Activated T-helper 1 cell treated with anti-CD3 and anti-CD28 coated beads, Interleukin-2, amount 50 U/mL, for 16 hours (primary cell): ENCODE results near the gene ATAD3C.
"Not testable (repeated sequence)": the region's sequence is repeated elsewhere in the genome, so short reads cannot be mapped to it uniquely, and the experiment has no call there.

Experiments used
- DNase-seq, 2 donors: peaks; one replicate each; pipeline ENCODE4 v3.0.0-alpha.2; 2020; ENCODE audit warnings: low read depth in 1 of 2, low spot score in 1 of 2

Gene ATAD3C

DNA sequence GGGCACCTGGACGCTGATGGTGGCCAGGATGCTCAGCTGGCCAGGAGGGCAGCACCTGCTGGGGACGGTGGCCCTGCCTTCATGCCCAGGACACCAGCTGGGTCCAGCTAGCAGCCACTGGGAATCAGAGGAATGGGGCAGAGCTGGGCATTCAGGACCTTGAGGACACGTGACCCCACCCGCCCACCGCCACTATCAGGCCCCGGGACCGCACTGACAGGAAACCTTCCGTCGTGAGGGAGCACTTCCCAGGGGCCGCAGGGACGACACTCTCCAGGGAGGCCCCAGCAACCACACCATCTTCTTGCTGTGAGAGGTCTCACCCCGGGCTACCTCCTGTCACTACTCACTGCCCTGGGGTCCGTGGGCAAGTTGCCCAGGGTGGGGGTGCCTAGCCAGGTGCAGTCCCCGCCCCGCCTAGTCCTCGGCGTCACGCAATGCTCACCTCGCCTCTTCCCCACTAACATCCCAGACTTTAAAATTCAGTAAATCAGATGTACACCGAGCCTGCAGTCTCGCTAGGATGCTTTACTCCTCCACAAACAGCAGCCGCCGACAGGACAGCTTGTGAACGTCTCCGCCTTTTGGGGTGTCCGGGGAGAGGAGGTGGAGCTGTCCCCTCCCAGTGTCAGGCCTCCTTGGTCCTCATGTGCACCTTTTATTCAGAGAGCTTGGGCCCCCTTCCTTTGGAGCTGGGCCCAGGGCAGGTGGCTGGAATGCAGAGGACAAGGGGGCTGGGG is 9.1 kb upstream of the ATAD3C start:
- DNase-seq = no peak

DNA sequence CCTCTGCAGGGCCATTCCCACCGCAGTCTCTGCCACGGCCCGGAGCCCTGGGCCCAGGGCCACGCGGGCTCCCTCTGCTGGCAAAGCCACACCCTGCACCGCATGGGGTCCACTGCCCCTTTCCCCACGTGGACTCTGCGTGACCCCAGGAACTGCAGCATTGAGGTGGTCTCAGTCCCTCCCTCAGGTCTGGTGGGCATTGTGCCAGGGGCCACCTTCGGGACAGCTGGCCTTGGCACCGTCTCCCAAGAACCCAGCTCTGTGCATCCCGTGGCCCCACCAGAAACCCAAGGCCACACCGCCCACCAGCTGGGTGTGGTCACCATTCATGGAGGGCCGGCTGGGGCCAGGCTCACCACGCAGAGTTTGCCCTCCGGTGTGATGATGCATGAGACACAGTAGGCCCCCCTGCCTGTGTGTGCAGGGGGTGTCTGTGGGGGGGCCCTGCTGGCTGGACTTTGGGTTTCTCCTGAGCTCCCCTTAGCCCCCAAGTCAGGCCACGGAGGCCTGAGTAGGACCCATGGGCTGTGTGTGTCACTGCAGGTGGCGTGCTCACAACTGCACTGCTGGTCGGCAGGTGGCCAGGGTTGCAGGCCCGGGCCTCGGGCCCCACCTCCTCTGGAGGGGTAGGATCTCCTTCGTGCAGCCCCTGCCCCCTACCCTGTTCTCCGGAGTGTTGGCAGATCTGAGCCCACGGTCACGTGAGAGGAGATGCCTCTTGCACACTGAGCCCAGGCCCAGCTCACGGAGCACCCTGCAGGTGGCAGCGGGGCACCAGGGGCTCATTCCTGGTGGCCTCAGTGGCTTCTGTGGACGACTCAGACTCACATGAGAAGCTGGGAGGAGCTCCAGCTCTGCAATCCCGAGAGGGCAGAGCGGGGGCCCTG is 8.2 kb upstream of the ATAD3C start:
- DNase-seq = peak; percentile 15 to 49

DNA sequence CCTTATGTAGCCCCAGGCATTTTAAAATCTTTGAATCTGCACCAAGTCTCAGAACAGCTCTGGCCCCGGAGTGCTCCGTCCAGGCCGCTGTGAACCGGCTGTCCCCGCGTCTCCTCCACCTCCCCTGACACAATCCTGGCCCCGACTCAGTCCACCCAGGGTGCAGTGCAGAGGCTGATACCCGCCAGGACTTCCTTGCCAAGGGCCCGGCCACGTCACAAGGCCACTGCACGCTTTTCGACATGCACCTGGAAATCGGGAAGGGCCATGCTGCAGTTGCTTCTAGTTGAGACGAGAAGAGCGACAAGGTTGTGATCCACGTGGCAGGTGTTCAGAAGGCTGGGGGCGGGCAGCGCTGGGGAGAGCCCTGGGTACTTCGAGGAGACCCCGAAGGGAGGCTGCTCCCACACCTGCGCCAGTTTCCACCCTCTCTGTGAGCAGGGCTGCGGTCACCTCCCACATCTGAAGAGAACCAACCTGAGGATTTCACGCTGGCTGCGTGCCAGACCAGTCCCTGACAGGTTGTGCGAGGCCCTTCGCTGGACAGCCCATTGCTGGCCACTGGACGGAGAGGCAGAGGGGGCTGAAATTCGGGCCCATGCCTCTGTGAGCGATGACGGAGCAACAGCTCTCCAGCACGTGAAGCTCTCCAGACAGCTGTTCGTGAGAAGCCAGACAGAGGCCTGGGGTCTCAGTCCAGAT is 7.3 kb upstream of the ATAD3C start:
- DNase-seq = no peak

DNA sequence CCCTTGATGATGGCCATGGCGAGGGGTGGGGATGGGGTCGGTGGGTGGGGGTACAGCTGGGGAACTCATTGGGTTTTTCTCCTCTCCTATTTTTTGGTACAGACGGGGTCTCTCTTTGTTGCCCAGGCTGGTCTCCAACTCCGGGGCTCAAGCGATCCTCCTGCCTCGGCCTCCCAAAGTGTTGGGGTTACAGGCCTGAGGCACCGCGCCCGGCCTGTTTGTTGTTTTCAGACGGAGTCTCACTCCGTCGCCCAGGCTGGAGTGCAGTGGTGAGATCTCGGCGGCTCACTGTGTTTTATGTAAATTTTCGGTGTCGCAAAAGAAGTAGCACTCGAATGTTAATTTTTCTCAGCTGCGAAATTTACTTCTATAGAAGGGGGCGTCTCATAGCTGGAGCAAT is 2.9 kb upstream of the ATAD3C start:
- DNase-seq = not testable (repeated sequence)

DNA sequence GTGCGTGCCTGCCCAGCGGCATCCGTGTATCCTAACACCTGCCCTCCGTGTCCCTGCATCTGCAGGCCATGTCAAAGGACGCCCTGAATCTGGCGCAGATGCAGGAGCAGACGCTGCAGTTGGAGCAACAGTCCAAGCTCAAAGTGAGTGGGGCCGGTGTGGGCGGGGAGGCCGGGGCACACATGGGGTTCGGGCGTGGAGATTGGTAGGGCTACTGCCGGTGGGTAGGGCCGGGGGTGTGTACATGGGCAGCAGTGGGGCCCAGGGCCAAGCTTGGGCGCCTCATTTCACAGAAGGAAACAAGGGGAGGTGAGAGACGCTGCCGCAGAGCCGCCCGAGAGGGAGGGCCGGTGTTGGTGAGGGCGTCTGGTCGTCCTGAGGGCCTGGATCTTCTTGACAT is 1.1 kb downstream of the ATAD3C start:
- not testable (repeated sequence) for DNase-seq

DNA sequence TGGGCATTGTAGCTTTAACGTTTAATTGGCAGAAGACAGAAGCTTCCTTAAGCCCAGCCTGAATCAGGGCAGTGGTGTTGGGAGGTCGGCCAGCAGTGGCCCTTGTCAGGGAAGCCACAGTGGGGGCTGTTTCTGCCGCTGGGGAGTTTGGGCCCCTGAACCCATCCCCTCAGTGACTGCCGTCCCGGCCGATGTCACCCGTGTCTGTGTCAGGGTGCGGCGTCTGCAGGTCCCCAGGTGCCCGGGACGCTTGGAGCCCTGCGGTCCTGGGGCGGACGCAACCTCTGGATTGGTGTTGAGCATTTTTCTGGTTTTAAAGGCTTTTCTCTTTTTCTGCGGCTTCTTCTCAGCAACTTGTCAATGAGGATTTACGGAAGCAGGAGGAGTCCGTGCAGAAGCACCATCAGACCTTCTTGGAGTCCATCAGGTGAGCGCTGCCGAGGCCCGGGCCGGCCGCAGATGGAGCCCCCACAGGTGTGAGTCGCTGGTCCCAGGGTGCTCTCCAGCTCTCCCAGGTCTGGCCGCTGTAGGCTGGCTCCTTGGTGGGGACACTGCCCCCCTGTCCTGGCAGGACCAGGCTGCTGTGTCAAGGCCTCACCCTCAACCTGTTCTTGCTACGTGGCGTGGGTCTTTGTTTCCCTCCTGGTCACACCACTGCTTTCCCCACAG is 2.3 kb downstream of the ATAD3C start:
- DNase-seq = no peak

DNA sequence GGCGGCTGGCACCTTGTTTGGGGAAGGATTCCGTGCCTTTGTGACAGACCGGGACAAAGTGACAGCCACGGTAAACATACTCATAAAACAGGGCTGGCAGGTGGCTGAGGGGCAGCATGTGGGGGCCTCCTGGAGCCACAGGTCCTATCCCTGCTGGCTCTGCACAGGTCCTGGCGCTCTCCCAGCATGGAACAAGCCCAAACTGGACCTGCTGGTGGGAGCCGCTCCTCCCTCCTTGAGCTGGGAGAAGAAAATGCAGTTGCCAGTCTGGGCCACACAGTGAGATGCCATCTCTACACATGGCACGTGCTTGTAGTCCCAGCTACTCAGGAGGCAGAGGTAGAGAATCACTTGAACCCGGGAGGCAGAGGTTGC is 2.9 kb downstream of the ATAD3C start:
- not testable (repeated sequence) for DNase-seq

DNA sequence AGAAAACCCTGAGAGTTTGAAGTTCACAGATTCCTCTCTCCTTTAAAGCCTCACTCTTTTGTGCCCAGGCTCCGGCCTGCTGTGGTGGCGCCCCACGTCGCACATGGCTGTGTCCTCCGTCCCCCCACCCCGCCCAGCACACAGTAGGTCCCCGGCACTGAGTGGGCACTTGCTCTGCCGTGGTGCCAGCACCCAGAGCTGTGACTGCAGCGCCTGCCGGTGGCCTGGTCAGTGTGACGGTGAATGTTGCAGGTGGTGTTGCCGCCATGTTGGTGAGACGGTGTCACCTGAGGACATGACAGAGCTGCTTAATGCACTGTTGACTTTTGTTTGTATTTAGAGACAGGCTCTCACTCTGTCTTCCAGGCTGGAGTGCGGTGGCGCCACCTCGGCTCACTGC is 3.4 kb downstream of the ATAD3C start:
- DNase-seq = no peak

DNA sequence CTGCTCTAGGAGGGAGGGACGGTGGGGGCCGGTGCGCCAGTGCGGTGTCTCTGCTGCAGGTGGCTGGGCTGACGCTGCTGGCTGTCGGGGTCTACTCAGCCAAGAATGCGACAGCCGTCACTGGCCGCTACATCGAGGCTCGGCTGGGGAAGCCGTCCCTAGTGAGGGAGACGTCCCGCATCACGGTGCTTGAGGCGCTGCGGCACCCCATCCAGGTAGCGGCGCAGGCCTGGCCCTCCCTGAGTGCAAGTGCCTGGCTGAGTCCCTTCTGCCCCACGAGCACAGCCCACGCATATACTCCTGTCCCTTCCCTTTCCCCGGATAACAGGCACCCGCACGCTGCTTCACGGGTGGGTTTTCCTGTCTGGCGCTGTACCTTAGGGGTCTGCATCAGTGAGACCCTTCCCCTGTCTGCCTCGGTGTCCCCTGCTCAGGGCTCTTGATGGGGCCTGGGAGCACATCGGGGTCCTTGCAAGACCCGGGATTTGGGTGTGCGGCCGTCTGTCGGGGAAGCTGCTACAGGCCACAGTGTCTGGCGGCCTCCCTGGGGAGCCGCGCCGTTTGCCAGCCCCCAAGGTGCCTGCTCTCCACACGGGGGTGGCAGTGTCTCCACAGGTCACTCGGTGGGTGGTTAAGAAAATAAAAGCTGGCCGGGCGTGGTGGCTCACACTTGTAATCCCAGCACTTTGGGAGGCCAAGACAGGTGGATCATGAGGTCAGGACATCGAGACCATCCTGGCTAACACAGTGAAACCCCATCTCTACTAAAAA is 5.0 kb downstream of the ATAD3C start:
- DNase-seq = not testable (repeated sequence)

DNA sequence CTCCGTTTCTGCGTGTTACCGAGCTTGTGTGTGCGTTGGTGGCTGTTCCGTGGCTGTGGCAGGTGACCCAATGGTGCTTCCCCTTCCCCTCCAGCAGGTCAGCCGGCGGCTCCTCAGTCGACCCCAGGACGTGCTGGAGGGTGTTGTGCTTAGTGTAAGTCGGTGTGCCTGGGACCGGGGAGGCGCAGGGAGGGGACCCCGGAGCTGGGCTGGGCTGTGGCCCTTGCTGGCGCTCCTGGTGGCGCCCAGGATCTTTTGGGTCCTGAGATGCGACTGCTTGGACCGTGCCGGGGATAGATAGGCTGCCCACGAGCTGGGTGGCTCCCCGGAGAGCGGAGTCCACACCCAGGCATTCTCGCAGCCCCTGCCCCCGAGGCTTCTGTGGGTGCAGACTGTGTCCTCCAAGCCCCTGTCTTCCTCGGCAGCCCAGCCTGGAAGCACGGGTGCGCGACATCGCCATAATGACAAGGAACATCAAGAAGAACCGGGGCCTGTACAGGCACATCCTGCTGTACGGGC is 5.9 kb downstream of the ATAD3C start:
- no peak for DNase-seq

DNA sequence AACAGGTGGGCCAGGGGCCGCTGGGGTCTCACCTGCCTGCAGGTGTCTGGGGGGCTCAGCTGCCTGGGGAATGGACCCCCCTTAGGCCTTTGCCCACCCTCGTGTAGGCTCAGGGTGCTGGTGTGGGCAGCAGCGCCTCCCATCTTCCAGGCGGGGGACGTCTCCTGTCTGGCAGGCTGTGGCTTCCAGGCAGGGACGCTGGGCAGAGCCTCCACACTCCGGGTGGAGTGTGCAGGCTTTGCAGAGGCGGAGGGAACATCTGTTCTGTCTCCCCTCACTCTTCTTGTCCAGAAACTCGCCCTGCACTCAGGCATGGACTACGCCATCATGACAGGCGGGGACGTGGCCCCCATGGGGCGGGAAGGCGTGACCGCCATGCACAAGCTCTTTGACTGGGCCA is 6.4 kb downstream of the ATAD3C start:
- DNase-seq = not testable (repeated sequence)

DNA sequence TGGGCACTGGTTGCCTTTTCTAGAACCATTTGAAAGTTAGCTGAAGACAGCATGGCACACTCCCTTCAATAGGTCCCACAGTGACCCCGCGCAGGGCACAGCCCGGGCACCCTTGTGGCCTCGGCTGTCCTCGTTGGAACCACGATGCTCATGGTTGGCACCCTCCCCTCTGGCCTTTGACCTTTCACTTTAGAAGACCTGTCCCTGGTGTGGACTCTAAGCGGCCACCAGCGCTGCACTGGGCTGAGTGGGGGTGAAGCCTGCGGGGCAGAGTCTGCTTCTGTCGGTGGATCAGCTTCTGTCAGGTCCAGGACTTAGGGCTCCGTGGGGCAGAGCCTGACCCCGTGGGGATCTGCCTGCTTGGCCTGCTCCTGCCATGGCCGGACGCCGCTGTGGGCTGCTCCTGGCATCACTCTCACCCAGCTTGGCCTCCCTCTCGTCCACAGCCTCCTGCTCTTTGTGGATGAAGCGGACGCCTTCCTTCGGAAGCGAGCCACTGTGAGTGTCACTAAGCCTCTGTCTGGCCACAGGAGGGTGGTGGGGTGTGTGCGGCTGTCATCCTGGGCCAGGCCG is 7.3 kb downstream of the ATAD3C start:
- DNase-seq = not testable (repeated sequence)

DNA sequence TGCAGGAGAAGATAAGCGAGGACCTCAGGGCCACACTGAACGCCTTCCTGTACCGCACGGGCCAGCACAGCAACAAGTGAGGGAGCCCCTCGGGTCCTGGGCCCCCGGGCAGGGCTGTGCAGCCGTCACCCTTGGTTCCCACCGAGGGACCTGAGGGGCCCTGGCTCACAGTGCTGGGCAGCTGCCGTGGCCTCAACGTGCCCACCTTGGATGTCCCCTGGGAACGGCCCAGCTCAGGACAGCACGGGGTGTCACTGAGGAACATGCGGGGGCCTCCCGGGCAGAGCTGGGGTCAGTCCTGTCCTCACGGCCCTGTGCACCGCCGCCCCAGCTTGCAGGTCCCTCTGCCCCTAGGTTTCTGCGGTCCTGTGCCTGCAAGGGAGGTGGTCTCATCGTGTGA is 9.7 kb downstream of the ATAD3C start:
- not testable (repeated sequence) for DNase-seq

DNA sequence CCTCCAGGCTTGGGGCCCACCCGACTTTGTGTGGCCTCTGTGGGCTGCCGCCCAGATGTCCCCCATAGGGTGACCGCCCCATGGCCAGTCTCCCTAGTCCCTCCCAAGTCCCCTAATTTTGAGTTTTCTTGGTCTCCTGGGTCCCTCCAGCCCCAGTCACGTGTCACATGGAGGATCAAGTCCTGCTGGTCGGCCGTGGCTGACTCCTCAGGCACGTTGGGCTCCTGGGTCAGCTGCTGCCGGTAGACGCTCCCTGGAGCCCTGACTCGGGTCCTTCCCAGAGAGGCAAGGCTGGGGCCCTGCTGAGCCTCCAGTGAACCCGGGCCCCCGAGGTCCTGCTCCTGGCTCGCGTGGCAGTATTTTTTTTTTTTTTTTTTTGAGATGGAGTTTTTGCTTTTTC is 10.2 kb downstream of the ATAD3C start:
- DNase-seq = not testable (repeated sequence)

DNA sequence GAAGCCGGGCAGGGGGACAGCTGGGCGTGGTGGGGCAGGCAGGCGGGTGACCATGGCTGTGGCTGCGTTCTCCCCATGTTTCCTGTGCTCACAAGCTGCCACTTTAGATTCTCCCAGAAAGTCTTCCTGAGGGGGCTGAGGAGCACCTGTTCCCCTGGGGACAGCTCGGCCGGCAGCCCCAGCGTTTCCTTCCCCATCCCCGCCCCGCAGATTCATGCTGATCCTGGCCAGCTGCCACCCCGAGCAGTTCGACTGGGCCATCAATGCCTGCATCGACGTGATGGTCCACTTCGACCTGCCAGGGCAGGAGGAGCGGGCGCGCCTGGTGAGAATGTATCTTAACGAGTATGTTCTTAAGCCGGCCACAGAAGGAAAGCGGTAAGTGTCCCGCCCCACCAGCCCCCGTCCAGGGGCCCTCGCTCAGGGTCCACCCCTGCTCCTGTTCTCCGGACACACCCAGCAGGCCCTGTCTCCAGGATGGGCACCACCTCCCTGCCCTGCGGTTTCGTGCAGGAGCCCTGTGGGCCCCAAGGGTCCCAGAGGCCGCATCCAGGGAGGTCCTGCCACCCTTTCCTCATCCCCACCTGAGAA is 11.1 kb downstream of the ATAD3C start:
- no peak for DNase-seq

DNA sequence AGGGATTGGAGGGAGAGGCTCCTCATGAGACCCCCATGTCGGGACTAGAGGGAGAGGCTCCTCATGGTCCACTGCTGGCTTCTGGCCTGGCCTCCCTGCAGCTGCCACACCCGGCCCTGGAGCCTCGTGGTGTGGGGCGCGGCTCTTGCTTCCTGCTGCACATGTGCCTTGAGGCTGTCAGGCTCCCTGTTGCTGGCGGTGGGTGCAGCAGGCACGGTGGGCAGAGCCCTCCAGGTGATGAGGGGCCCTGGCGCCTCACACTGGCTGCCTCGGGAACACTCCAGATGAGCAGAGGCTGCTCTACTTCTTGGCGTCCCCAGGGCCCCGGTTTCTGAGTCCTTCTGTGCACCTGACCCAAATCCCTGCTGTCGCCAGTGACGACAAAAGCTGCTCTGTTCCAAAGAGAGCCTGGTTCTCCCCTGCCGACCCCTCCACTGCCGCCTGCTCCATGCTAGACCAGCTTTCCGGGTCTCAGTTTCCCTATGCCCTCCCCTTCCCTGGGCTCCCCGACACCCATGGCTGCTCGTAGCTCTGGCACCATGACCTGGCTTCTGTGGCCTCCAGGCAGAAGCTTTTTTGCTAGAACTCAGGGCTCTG is 12.3 kb downstream of the ATAD3C start:
- DNase-seq = no peak

DNA sequence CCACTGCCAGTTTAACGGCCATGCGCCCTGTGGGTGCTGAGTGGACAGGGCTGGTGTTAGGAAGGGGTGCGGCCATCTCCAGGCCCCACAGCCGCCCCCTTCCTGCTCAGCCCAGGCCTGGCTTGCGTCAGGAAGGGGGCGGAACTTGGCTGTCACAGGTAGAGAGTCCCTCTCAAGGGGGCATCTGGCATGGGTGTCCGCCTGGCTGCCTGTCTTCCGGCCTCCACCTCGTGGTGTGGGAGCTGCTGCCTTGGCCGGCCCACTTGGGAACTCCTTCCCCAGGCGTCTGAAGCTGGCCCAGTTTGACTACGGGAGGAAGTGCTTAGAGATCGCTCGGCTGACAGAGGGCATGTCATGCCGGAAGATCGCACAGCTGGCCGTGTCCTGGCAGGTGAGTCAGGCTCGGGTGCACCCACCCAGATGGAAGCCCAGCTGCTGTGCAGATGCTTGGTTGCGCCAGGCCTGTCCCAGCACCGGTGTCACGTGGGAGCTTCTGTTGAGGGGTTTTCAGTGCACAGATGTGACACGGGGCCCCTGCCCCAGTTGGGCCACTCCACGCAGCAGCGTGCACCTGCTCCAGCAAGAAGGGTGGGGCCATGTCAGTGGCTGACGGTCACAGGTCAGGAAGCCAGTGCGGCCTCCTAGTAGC is 13.0 kb downstream of the ATAD3C start:
- DNase-seq = no peak

DNA sequence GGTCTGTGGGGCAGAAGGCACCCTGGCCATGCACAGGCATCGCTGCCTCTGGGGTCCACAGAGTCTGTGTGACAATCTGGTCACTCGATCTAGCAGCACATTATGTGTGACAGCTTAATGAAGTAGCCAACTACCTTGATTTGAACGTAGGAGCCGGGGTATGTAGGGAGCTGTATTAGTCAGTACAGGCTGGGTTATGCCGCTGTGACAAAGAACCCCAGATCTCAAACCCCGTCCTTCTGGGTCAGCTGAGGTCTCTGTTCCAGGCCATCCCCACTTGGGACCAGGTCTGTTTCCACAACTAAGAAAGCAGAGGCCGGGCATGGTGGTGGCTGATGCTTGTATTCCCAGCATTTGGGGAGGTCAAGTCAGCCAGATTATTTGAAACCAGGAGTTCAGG is 13.8 kb downstream of the ATAD3C start:
- DNase-seq = no peak
